GM18907 (cell line): ENCODE data around the gene ANXA8L1.
"Not testable (repeated sequence)": the region's sequence is repeated elsewhere in the genome, so short reads cannot be mapped to it uniquely, and the experiment has no call there.

ENCODE experiments used
- ATAC-seq: cut with Tn5 transposase; IDR thresholded peaks from one replicate; pipeline ENCODE4 v1.9.1; 2021; ENCODE audit warnings: mild to moderate bottlenecking, moderate library complexity; ENCODE audit not compliant: unreplicated experiment

The ANXA8L1 gene

DNA sequence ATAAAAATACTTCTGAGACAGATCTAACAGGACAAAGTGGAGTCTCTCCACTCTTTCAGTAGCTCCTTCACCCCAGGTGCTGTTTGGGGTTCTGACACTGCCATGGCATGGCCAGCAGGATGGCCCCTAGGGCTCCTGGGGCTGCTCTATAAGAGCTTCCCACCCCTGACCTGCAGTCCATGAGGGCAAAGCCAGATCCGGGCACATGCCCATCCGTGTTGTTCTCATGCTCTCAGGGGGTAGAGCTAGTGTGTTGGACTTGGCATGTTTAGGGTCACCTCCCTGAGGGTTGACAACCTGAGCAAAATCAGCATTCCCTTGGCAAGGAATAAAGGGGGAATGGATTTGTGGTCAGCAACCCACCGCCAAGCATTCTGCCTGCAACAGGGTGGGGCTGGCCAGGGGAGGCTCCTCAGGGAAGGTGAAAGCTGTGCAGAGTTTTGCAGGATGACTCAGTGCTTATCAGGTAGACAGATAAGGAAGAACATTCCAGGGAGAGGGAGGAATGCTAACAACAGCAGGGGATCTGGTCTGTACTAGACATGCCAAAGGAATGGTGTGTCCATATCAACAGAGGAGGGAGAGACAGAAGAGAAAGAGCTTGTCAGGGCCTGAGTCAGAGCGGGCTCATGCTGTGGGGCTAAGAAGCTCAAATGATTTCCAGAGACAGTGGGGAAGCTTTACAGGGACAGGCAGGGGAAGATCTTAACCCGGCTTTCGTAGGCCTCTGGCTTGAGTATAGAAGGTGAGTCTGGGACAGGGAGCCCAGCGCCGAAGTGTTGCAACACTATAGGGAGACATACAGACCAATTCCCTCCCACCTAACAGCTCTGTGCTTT, 21.1 kb downstream of the ANXA8L1 start:
- not testable (repeated sequence) for ATAC-seq

GRCh38 chr10:46397767-46398166, 22.2 kb downstream of the ANXA8L1 start:
- ATAC-seq = not testable (repeated sequence)

GRCh38 chr10:46398212-46398886, 22.8 kb downstream of the ANXA8L1 start:
- not testable (repeated sequence) for ATAC-seq

- ATAC-seq = not testable (repeated sequence)
Measured at GRCh38 chr10:46409556-46409955, 34.0 kb downstream of the ANXA8L1 start.

DNA sequence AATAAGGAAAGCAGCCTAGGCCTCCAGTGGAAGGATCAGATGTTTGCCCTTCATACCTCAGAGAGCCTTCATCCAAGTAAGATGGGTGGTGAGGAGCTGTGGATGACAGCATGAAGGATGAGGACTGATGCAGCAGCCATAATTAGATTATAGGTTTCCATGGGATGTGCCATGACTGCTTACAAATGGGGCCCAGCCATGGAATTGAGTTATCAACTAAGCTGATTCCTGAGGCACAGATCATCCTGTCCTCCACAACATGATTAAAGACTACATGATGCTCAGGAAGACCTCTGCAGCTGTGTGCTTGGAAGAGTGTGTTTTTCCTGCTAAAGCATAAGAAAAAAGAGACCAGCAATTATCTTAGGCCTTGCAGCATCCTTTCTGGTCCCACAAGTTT, 35.5 kb downstream of the ANXA8L1 start:
- ATAC-seq = not testable (repeated sequence)

- not testable (repeated sequence) for ATAC-seq
Measured at GRCh38 chr10:46412665-46413064, 37.1 kb downstream of the ANXA8L1 start.

GRCh38 chr10:46415291-46415690, 39.7 kb downstream of the ANXA8L1 start:
- ATAC-seq = not testable (repeated sequence)

DNA sequence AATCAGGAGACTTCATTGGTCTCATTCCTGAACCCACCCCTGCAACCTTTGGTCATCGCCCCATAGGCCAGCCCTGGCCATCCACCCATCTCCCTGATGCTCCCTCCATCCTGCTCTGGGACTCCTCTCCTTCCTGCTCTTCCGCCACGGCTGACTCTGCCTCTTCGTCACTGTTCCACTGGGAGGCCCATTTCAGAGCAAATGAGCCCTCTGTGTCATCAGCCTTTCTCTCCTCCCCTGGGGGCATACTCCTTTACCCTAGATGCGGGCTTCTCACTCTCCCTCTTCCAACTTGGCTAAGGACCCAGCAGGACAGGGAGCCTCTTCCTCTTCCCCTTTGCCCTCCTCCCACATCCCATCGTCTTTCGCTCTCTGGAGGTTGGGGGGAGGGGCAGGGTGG, 42.7 kb downstream of the ANXA8L1 start:
- ATAC-seq = not testable (repeated sequence)

DNA sequence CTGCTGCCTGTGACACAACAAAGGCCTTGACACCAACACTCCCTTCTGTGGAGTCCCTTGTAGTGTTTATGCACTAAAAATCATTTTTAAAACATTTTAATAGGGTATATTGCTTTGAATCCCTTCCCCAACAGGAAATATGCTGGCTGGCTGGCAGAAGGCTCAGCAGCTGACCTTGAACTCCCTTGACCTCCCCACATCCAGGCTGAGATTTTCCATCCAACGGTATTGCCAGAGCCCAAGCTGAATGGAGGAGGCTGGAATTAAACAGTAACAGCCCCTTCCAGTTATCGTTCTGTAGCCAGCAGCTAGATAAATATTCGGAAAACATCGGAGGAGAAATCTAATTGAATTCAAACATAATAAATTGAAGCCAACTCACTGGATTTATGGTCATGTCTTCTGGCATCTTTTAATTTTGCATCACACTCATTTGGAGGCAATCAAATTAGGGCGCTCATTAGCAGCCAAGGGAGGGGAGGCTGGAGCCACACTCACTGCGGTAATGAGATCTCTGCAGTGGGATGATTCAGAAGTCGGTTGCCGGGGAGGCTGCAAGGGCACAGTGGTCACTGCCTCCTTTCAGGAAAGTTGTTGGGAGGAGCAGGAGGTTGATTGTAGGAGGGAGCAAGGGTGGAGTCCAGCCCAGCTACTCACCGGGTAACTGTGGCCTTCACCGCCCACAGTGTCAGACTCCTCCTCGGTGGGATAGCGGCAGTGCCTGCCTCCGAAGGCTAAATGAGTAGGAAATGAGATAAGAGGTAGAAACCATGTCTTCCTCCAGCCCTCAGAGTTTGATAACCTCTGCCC, 44.2 kb downstream of the ANXA8L1 start:
- ATAC-seq = not testable (repeated sequence)

DNA sequence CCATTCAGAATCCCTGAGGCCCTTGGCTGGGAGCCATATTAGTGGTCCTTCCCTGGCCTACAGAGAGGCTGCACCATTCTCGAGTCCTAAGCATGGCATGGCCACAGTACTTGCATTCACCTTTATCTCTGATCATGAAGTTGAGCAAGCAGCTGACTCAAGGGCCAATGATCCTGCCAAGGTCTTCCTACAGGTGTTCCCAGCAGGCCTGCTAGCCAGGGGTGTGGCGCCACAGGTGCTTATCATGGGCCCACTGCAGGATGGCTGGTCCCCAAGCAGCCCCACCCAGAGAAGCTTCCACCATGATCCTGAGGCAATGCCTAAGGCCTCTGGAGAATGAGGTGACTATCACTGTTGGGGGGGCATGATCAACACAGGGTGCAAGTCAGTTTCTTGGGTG, 48.0 kb downstream of the ANXA8L1 start:
- ATAC-seq = not testable (repeated sequence)

- ATAC-seq = not testable (repeated sequence)
Measured at GRCh38 chr10:46440942-46441341, 65.4 kb downstream of the ANXA8L1 start.
